Stimulated activated CD4-positive, alpha-beta T cell treated with anti-CD3 and anti-CD28 coated beads, Interleukin-15, amount 100 ng/mL, for 48 hours (primary cell): ENCODE measurements around the gene CLASRP.
"Not testable (repeated sequence)": the region's sequence is repeated elsewhere in the genome, so short reads cannot be mapped to it uniquely, and the experiment has no call there.

Experiments
- DNase-seq, 2 donors: peaks; one replicate each; pipeline ENCODE4 v3.0.0-alpha.2; 2020; ENCODE audit warnings: low read depth in 2 of 2

Gene CLASRP

GRCh38 chr19:45103508-45104319, 64.9 kb downstream of the CLASRP start:
- no peak for DNase-seq

- no peak for DNase-seq
These were observed 66.0 kb downstream of the CLASRP start for GRCh38 chr19:45104658-45105349.

GRCh38 chr19:45106363-45106762, 67.5 kb downstream of the CLASRP start:
- DNase-seq = not testable (repeated sequence)

DNA sequence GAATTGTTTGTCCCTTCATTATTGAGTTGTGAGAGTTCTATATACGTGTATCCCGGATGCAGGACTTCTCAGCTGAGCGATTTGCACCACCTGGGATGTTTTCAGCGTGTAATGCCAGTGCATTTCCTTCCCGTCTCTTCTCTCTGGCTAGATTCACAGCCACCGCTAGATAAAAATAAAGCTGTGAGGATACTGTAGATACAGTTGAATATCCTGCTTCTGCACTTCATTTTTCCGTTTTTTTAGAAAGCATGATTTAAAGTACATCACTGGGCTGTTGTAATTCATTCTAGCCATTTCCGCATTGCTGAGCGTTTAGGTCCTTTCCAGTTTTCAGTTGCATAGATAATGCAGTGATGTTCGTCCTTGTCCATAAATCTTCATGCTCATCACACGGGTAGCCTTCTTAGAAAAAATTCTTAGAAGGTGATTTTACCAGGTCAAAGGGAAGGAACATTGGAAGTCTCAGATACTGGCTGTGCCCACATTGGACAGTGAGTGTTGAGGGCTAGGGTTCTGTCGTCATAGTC, 68.8 kb downstream of the CLASRP start:
- DNase-seq = no peak

DNA sequence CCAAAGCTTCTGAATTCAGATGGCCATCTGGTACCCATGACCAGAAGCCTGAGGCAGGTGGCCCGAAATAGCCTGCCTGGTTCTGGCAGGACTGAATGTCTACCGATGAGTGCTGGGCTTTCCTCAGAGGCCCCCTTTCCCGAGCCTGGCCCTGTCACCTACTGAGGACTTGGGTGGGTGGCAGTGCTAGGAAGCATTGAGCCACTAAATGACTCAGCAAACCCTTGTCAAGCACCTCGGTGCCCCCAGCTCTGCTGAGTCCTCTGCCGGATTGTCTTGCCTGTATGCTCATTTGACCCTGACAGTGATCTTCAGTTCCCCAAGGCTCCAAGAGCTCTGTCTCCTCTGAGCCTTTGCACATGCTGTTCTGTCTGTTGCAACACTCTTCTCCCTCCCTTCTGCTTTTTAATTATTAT, 72.0 kb downstream of the CLASRP start:
- DNase-seq = no peak

GRCh38 chr19:45112111-45112827, 73.4 kb downstream of the CLASRP start:
- no peak for DNase-seq

- no peak for DNase-seq
These were observed 74.8 kb downstream of the CLASRP start for GRCh38 chr19:45113628-45114027.

DNA sequence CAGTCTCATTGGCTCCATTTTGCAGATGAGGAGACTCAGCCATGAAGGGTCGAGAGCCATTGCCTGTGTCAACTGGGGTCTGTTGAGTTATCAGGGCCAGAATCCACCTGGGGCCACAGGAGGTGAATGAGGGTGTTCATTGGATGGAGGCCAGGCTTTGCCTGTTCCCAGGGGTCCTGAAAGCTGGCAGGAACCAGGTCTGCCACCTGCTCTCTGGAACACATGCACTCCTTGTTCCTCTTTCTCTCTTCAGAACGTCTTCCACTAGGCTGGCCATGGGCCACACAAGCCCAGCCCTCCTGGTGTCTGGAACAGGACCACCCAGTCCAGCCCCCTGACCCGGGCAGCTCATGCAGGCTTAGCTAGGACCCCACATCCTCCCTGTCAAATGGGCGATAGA, 75.3 kb downstream of the CLASRP start:
- DNase-seq = no peak

- no peak for DNase-seq
These were observed 77.2 kb downstream of the CLASRP start for GRCh38 chr19:45115809-45116615.

DNA sequence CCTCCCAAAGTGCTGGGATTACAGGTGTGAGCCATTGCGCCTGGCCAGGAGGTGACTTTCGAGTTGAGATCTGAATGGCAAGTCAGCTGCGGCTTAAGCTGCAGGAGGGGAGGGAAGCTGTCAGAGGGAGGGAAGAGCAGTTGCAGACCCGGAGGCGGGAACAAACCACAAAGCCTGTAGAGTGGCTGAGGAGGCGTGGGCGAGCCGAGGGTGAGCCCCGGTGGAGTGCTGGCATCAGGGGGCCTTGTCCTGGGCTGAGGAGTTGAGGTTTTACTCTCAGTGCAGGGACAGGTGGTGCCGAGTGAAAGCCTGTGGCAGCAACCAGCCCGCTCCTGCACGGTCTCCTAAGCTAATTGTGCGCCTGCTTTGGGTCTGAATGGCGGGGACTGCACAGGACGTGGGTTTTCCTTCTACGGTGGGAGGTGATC, 78.3 kb downstream of the CLASRP start:
- DNase-seq = peak; percentile 59 to 68

GRCh38 chr19:45117671-45118070, 78.8 kb downstream of the CLASRP start:
- no peak for DNase-seq

- DNase-seq = no peak
These were observed 79.3 kb downstream of the CLASRP start for GRCh38 chr19:45118106-45118505.

DNA sequence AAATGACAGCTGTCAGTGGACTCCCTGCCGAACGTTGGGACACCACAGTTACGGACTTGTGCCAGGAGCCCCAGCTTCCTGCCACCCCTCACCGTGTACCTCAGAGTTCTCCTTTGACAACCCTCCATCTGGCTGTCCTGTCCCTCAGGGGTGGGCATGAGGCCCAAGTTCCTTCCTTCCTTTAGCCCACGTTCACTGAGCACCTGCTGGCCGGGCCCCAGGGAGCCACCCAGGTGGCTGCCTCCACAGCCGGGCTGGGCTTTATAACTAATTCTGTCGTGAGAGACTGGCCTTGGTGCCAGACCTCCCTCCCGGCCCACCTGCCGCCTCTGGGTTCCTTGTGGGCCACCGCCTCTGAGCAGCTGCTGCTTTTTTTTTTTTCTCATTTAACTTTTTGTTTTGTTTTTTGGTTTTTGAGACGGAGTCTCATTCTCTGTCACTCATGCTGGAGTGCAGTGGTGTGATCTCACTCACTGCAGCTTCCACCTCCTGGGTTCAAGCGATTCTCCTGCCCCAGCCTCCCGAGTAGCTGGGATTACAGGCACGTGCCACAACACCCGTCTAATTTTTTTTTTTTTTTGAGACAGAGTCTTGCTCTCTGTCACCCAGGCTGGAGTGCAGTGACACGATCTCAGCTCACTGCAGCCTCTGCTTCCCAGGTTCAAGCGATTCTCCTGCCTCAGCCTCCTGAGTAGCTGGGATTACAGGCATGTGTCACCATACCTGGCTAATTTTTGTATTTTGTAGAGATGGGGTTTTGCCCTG, 79.9 kb downstream of the CLASRP start:
- not testable (repeated sequence) for DNase-seq

- DNase-seq = no peak
These were observed 80.7 kb downstream of the CLASRP start for GRCh38 chr19:45119582-45119981.
